Measurements from ENCODE around the gene ZNF483. TPM values are rescaled to one million over a fixed set of nuclear protein-coding genes. Genes with fewer than 3 reads are reported as not detected.

The ZNF483 gene
- total RNA-seq, 1 experiment from 2014 or later = 4.8 TPM

- Histone ChIP-seq H3K27ac (ENCODE audit: low read length) (no peak overlapping the region), H3K36me3 (ENCODE audit: control insufficient read depth, insufficient read depth, low read length) (no peaks in the 10 kb centered on the region; the same call in 1 of the 2 replicates), H3K4me1 (ENCODE audit: control insufficient read depth, insufficient read depth, low read length) (no peaks in the 10 kb centered on the region), H3K4me3 (ENCODE audit: low read depth in 2 of 2, low read length in 2 of 2) (no peak overlapping the region), H3K9me3 (ENCODE audit: control insufficient read depth, insufficient read depth, low read depth, low read length) (no peaks in the 10 kb centered on the region), H3K27me3 (ENCODE audit: control insufficient read depth, insufficient read depth, low read length) (no peaks in the 10 kb centered on the region)
- ATAC-seq (peak; percentile 66; the same call in 1 of the 2 replicates), DNase-seq (ENCODE audit: low read depth, low spot score) (no peak)
- intact Hi-C loops (cut with micrococcal nuclease; ENCODE audit: unreplicated experiment) = no loop called here
- ChIA-PET CTCF (no interaction called here), POLR2A (no interaction called here)
- in situ Hi-C loops (cut with HindIII; ENCODE audit: low pct_unique_long_range_greater_than_20kb, low sequenced_read_pairs) = no loop called here
- BruUV-seq (replicated peaks) = no TSS peak
- TF ChIP-seq TCF7L2 (IDR thresholded peaks at IDR 0.05; ENCODE audit: low read depth, low read length) = no peak
- TF ChIP-seq POLR2AphosphoS5 (IDR thresholded peaks at IDR 0.05; ENCODE audit: low read depth, low read length) = no peak
- TF ChIP-seq REST (IDR thresholded peaks at IDR 0.05; ENCODE audit: insufficient read depth in 1 of 2, low read depth in 2 of 2, low read length in 1 of 2) = no peak
- no peak for TF ChIP-seq SIN3A (IDR thresholded peaks at IDR 0.05; ENCODE audit: borderline replicate concordance, insufficient read depth, low read depth, low read length)
- no peak for TF ChIP-seq CTCF (IDR thresholded peaks at IDR 0.05)
These were observed 34.1 kb downstream of the ZNF483 start for GRCh38 chr9:111559000-111559610.

- CTCF ChIA-PET = no interaction called here
- ATAC-seq = no peak
- DNase-seq (ENCODE audit: low read depth, low spot score) = no peak
- Histone ChIP-seq H3K27ac (ENCODE audit: low read length) (no peak overlapping the region), H3K4me3 (ENCODE audit: low read depth in 2 of 2, low read length in 2 of 2) (no peak overlapping the region), H3K36me3 (ENCODE audit: control insufficient read depth, insufficient read depth, low read length) (no peaks in the 10 kb centered on the region; the same call in 1 of the 2 replicates), H3K4me1 (ENCODE audit: control insufficient read depth, insufficient read depth, low read length) (no peaks in the 10 kb centered on the region), H3K9me3 (ENCODE audit: control insufficient read depth, insufficient read depth, low read depth, low read length) (no peaks in the 10 kb centered on the region), H3K27me3 (ENCODE audit: control insufficient read depth, insufficient read depth, low read length) (no peaks in the 10 kb centered on the region)
- intact Hi-C loops (cut with micrococcal nuclease; ENCODE audit: unreplicated experiment) (no loop called here), in situ Hi-C loops (cut with HindIII; ENCODE audit: low pct_unique_long_range_greater_than_20kb, low sequenced_read_pairs) (no loop called here)
- POLR2A ChIA-PET = no interaction called here
- TF ChIP-seq CTCF (IDR thresholded peaks at IDR 0.05) = no peak
- TF ChIP-seq TCF7L2 (IDR thresholded peaks at IDR 0.05; ENCODE audit: low read depth, low read length) = no peak
- TF ChIP-seq REST (IDR thresholded peaks at IDR 0.05; ENCODE audit: insufficient read depth in 1 of 2, low read depth in 2 of 2, low read length in 1 of 2) = no peak
- no peak for TF ChIP-seq SIN3A (IDR thresholded peaks at IDR 0.05; ENCODE audit: borderline replicate concordance, insufficient read depth, low read depth, low read length)
- BruUV-seq (replicated peaks) = no TSS peak
These were observed 36.3 kb downstream of the ZNF483 start for GRCh38 chr9:111561165-111561719.
